ENCODE results near the gene THOC2.
"Not testable (repeated sequence)": the region's sequence is repeated elsewhere in the genome, so short reads cannot be mapped to it uniquely, and the experiment has no call there.

THOC2 gene

GRCh38 chrX:123734079-123734478, 1.2 kb upstream of the THOC2 start:
- not testable (repeated sequence) for DNase-seq

DNA sequence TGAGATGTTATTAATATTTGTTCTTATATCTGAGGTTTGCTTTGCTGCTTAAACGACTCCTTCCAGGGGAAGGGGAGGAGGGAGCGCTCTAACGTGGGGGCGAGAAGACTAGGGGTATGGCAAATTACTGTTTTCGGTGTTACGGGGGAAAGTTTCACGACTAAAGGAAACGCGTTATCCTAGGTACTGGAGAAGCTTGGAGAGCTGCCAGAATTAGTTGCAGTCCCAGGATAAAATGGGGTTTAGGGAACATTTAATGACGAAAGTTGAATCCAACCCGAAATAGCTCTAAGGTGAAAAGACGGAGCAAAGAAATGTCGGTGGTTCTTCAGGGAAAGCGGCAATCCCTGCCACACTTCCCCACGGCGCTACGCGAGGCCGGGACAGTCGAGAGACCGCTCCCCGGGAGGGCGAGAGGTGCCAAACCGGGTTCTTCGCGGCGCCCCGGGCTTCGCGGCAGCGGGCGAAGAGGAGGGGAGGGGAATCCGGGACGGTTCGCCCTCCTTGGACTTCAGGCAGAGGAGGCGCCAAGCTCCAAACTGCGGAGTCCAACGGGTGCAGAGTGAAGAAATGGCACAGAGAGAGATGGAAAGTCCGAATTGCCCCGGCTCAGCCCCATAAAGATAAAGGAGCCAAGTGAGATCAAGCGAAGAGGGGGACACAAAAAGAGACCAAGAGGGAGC, 724 bp downstream of the THOC2 start:
- peak in 1 of 2 donors; percentile 2 for DNase-seq

DNA sequence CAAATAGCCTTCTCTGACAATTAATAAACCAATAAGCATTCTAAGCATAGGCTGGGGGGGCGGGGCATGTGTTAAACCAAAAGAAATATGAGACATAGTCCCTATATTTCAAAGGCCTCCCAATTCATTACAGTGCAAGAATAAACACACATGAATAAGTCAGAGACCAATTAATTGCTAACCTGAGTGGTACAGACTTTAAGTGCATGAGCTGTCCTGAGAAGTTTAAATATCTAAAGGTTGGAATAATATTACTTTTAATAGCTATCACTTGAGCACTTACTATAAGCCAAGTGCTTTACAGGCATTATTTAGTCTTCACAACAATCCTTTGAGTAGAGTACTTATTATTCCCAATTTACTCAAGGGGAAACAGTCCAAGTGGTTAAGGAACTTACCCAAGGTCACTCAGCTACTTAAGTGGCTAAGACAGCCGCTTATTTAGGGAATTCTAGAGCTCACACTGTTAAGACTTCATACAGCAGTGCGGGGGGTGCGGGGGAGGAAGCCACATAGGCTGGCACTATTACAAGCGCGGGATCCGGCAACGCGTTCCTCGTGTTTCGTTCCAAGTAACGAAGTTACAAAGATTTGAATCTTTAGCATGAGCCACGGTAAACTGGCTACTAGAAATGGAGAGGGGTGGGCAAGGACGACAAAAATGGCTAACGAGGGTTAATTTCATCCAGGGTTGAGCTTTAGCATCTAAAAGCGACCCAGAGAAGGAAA, 1.4 kb downstream of the THOC2 start:
- DNase-seq, result no peak

DNA sequence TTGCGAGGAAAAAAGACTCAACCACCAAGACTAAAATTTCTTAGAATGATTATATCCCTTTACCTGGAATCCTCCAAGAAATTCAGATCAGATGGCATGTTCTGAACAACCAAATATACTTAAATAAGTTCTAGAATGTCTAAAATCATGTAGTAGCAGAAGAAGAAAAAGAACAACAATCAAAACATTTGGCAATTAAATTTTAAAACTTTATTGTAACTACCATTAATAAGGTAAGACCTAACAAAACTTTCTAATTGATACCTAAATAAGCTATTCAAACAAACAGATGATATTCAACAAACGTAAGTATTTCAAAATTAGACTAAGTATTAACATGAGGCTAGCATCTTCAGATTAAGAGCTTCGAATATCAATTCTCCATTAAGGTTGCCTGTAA, 4.3 kb downstream of the THOC2 start:
- DNase-seq, result no peak

DNA sequence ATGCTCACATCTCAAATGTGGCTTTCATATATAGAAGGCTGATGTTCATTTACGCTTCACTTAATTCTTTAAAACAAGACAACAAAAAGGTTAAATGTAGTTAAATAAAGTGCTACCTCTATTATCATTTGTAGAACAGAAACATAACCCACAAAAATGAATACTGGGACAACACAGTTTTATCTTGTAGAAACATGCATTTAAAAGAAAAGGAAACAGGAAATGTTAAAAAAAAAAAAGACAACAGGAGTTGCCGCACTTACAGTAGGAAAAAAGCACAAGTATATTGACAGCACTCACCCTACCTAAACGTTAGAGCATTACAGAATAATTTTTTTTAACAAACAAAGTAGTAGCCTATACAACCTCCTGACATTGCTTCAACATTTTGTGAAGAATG, 4.8 kb downstream of the THOC2 start:
- DNase-seq, result no peak

DNA sequence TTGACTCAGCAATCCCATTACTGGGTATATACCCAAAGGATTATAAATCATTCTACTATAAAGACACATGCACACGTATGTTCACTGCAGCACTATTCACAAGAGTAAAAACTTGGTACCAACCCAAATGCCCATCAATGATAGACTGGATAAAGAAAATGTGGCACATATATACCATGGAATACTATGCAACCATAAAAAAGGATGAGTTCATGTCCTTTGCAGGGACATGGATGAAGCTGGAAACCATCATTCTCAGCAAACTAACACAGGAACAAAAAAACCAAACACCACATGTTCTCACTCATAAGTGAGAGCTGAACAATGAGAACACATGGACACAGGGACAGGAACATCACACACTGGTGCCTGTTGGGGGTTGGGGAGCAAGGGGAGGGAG, 10.7 kb downstream of the THOC2 start:
- DNase-seq, result not testable (repeated sequence)

GRCh38 chrX:123720486-123720885, 12.4 kb downstream of the THOC2 start:
- no peak for DNase-seq

- no peak for DNase-seq
These were observed 19.0 kb downstream of the THOC2 start for GRCh38 chrX:123713841-123714240.

DNA sequence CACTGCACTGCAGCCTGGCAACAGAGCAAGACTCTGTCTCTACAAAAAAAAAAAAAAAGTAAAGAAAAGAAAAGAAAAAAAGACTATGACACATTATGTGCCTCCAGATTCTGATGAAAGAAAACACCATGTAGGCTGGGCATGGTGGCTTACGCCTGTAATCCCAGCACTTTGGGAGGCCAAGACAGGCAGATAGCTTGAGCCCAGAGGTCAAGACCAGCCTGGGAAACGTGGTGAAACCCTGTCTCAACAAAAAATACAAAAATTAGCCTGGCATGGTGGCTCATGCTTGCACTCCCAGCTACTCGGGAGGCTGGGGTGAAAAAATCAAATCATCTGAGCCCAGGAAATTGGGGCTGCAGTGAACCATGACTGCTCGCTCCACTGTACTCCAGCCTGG, 19.4 kb downstream of the THOC2 start:
- DNase-seq, result no peak

GRCh38 chrX:123711201-123711600, 21.7 kb downstream of the THOC2 start:
- DNase-seq, result not testable (repeated sequence)

GRCh38 chrX:123704781-123705180, 28.1 kb downstream of the THOC2 start:
- DNase-seq, result no peak

DNA sequence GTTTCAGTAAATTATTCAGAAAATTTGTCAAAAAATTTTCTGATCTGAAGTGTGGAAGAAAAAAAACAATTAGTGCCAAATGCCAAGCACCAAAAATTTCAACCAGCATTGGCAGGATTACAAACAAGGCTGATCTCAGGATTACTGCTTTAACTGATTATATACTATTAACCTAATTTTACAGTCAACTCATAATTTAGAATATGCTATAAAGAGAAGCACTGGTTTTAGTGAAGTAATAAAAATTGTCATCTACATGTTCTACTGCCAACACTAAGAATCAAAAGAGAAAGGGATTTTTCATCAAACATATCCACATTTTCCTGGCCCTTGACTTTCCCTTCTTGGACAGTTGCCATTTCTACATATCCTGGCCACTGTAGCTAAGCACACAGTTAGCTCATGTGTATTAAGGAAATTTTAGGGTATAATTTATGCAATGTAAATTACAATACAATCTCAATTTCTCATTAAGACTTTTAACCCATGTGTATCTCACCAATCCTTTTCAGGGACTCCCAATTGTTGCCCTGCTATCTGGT, 33.8 kb downstream of the THOC2 start:
- no peak for DNase-seq

GRCh38 chrX:123696334-123696733, 36.5 kb downstream of the THOC2 start:
- DNase-seq, result no peak

DNA sequence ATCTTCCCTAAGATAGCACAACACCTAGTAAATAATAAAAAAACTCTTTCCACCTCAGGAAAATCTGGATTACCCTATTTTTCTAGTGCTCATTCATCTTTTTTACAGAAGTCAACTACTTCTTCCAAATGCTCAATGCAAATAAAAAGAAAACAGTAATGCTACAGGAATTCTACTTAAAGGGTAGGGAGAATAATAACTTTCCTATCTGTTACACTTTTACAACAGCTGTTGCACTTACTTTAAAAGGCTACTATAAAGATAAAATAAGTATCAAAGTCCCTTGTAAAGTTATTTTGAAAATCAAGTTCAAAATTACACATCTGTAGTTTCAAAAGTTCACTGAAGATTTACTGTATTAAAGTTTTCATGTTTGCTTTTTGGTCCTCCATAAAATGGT, 37.6 kb downstream of the THOC2 start:
- no peak for DNase-seq

DNA sequence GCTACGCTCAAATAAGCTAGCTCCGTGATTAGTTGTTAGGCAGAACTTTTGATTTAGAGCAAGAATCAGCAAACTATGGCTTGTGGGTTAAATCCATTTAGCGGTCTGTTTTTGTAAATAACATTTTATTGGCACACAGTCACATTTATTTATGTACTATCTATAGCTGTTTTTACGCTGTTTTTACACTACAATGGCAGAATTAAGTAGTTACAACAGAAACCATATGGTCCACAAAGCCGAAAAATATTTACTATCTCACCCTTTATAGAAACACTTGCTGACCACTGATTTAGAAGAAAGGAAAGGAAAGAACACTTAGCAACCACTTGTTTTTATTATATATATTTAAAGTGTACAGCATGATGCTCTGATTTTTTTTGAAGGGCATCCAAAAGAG, 41.1 kb downstream of the THOC2 start:
- DNase-seq, result no peak

- no peak for DNase-seq
These were observed 44.3 kb downstream of the THOC2 start for GRCh38 chrX:123688524-123688923.

DNA sequence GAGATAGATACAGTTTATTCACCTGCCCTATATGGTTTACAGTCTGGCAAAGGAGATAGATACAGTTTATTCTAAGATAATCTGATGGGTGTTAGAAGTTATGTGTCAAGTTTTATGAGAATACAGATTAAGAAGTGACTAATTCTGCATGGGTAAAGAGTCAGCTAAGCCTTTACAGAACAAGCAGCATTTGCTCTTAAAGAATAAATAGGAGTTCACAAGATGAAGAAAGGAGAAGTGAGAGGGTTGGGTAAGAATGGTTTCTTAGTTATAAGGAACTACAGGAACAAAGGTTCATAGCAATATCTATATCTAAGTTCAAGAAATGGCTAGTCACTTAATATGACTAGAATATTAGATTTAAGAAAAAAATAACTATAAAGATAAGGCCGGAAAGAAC, 47.6 kb downstream of the THOC2 start:
- DNase-seq, result no peak

DNA sequence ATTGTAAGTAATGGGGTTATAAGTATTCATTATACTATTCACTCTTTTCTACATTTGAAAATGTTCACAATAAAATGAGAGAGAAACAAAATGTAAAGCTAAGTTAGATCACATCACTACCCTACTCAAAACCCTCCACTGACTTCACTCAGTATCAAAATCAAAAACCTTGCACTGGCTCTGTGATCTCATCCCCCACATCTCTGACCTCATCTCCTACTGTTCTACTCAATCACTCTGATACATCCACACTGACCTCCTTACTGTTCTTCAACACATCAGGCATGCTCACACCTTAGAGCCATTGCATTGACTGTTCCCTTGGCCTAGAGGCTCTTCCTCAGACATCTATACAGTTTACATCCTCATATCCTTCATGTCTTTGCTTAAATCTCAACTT, 50.7 kb downstream of the THOC2 start:
- DNase-seq, result no peak

GRCh38 chrX:123679733-123680460, 53.0 kb downstream of the THOC2 start:
- not testable (repeated sequence) for DNase-seq

DNA sequence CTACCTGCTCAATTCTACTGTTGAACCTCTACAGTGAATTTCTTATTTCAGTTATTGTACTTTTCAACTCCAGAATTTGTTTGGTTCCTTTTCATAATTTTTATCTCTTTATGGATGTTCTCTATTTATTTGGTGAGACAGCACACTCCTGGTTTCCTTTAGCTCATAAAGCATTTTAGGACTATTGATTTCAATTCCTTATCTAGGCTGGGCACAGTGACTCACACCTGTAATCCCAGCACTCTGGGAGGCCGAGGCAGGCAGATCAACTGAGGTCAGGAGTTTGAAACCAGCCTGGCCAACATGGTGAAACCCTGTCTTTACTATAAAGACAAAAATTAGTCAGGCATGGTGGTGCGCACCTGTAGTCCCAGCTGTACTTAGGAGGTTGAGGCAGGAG, 57.7 kb downstream of the THOC2 start:
- DNase-seq, result no peak

- no peak for DNase-seq
These were observed 59.0 kb downstream of the THOC2 start for GRCh38 chrX:123673813-123674212.

DNA sequence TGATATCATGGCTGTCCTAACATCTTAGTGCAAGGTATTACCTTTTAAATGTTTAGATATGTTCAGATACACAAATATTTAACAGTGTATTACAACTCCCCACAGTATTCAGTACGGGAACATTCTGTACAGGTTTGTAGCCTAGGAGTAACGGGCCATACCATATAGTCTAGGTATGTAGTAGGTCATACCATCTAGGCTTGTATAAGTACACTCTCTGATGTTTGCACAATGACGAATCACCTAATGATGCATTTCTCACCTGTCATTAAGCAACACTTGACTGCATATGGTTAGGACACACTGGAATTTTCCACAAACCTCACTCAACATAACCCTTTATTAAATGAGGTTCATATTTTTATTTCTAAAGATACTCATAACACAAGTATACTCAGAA, 67.7 kb downstream of the THOC2 start:
- no peak for DNase-seq

DNA sequence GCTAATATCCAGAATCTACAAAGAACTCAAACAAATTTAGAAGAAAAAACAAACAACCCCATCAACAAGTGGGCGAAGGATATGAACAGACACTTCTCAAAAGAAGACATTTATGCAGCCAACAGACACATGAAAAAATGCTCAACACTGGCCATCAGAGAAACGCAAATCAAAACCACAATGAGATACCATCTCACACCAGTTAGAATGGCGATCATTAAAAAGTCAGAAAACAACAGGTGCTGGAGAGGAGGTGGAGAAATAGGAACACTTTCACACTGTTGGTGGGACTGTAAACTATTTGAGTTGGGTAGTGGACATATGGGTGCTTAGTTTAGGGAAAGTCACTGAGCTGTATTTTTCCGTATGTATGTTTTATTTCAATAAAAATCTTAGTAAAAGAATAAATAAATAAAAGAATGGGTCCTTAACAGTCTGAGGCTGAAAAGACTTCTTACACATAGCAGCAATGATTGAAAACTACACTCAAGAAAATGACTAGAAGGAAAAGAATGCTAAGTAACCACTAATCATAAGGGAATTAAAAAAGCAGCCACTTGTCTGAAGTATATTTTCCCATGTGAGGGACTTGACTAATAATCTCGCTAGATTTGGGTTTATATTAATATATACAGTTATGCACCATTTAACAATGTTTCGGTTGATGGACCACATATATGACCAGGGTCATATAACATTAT, 68.2 kb downstream of the THOC2 start:
- not testable (repeated sequence) for DNase-seq
